Osteoblast (primary cell): ENCODE data around the gene NDUFA13. TPM values are rescaled to one million over a fixed set of nuclear protein-coding genes. Genes with fewer than 3 reads are reported as not detected.

ENCODE experiments used
- DNase-seq: peaks from one replicate; pipeline ENCODE4 v3.0.0; 2011; ENCODE audit warnings: low spot score, mixed read lengths; ENCODE audit not compliant: insufficient read length; ENCODE audit errors: missing footprints
- H2AFZ ChIP-seq: 2 replicates; pipeline ENCODE4 v1.6.0; 2011; ENCODE audit warnings: mild to moderate bottlenecking, low read length
- H3K27ac ChIP-seq: 2 replicates; pipeline ENCODE4 v1.5.1; 2011; ENCODE audit warnings: mild to moderate bottlenecking, low read depth, low read length, moderate library complexity
- H3K27me3 ChIP-seq: 2 replicates; pipeline ENCODE4 v1.6.0; 2012; ENCODE audit warnings: mild to moderate bottlenecking, control low read depth, inconsistent platforms, low read length, moderate library complexity; ENCODE audit not compliant: insufficient read depth
- H3K36me3 ChIP-seq: 2 replicates; pipeline ENCODE4 v1.5.1; 2011; ENCODE audit warnings: mild to moderate bottlenecking, low read length, control low read depth, moderate library complexity; ENCODE audit not compliant: insufficient read depth
- H3K4me1 ChIP-seq: 2 replicates; pipeline ENCODE4 v1.5.1; 2011; ENCODE audit warnings: mild to moderate bottlenecking, low read length, control low read depth, moderate library complexity; ENCODE audit not compliant: insufficient read depth
- H3K4me2 ChIP-seq: 2 replicates; pipeline ENCODE4 v1.6.0; 2011; ENCODE audit warnings: mild to moderate bottlenecking, low read length; ENCODE audit not compliant: insufficient read depth
- H3K4me3 ChIP-seq: fragments of 200-600 bp; sonication (generic); 3 replicates; pipeline ENCODE4 v1.5.1; 2012; ENCODE audit warnings: mild to moderate bottlenecking, low read length, inconsistent platforms; ENCODE audit not compliant: insufficient read depth
- H3K79me2 ChIP-seq: 2 replicates; pipeline ENCODE4 v1.6.0; 2012; ENCODE audit warnings: mild to moderate bottlenecking, low read length, control low read depth, inconsistent platforms; ENCODE audit not compliant: insufficient read depth
- H3K9me3 ChIP-seq: 2 replicates; pipeline ENCODE4 v1.5.1; 2011; ENCODE audit warnings: low read depth, low read length, control low read depth
- H4K20me1 ChIP-seq: 2 replicates; pipeline ENCODE4 v1.6.0; 2012; ENCODE audit warnings: mild to moderate bottlenecking, low read length, control low read depth; ENCODE audit not compliant: insufficient read depth
- total RNA-seq: library from RNA; depleted of rRNA; stranded (reverse); fragments of >200 nt; gene quantifications from 2 replicates; pipeline ENCODE4 v1.2.3, GENCODE V29; 2012
- TF ChIP-seq, protein P1 (sequence below): IDR thresholded peaks from 2 replicates; pipeline ENCODE4 v1.5.1; 2011; ENCODE audit warnings: mild to moderate bottlenecking, low read depth, low read length, moderate library complexity; ENCODE audit errors: extremely low read depth

Gene NDUFA13
- total RNA-seq, 1 donor: 160 TPM

DNA sequence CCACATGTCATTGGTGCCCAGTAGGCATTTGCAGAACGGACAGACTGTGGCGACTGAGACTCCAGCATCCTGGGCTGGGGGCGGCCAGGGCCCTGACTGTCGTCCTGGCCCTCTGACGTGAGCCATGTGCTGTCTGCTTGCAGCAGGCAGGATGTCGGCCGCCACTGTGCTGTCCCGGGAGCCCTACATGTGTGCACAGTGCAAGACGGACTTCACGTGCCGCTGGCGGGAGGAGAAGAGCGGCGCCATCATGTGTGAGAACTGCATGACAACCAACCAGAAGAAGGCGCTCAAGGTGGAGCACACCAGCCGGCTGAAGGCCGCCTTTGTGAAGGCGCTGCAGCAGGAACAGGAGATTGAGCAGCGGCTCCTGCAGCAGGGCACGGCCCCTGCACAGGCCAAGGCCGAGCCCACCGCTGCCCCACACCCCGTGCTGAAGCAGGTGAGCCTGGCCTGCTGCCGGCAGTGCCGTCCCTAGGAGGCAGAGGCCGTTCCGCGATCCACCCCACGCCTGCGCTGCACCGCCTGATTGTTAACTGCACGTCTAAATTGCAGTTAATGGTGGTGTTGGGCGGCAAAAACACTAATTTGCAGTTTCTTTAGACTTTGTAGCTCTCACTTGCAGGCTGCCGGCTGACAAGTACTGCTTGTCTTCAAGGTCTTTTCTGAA lies 14.9 kb upstream of the NDUFA13 start:
- TF ChIP-seq, protein P1, sequence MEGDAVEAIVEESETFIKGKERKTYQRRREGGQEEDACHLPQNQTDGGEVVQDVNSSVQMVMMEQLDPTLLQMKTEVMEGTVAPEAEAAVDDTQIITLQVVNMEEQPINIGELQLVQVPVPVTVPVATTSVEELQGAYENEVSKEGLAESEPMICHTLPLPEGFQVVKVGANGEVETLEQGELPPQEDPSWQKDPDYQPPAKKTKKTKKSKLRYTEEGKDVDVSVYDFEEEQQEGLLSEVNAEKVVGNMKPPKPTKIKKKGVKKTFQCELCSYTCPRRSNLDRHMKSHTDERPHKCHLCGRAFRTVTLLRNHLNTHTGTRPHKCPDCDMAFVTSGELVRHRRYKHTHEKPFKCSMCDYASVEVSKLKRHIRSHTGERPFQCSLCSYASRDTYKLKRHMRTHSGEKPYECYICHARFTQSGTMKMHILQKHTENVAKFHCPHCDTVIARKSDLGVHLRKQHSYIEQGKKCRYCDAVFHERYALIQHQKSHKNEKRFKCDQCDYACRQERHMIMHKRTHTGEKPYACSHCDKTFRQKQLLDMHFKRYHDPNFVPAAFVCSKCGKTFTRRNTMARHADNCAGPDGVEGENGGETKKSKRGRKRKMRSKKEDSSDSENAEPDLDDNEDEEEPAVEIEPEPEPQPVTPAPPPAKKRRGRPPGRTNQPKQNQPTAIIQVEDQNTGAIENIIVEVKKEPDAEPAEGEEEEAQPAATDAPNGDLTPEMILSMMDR: no peak
- peaks cover 24% of the 10 kb centered on the region for H3K79me2 ChIP-seq
- H3K9me3 ChIP-seq: no peaks in the 10 kb centered on the region
- H3K36me3 ChIP-seq: peaks cover 62% of the 10 kb centered on the region
- no peak overlapping the region for H3K4me2 ChIP-seq
- no peak overlapping the region for H3K27ac ChIP-seq
- peaks cover 4% of the 10 kb centered on the region for H4K20me1 ChIP-seq
- peak; percentile 42 for DNase-seq
- no peak overlapping the region for H3K4me3 ChIP-seq
- H3K4me1 ChIP-seq: no peaks in the 10 kb centered on the region
- H2AFZ ChIP-seq: no peak overlapping the region
- no peaks in the 10 kb centered on the region for H3K27me3 ChIP-seq

DNA sequence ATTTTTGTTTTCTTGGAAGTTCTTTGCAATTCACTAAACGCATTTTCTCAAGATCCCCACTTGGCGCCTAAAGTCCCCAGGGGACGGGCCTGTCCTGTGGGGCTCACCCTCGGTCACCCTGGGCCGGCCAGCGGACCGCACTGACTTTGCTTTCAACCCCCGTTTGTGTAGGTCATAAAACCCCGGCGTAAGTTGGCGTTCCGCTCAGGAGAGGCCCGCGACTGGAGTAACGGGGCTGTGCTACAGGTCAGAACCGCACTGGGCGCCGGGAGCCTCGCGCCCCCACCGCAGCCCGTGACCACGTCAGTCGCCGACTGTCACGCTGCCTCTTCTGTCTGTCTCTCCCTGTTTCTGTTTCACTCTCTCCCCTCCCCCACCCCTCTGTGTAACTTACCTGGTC lies 14.2 kb upstream of the NDUFA13 start:
- Histone ChIP-seq H3K36me3 (peaks cover 64% of the 10 kb centered on the region), H3K79me2 (peaks cover 17% of the 10 kb centered on the region), H2AFZ (no peak overlapping the region), H3K27me3 (no peaks in the 10 kb centered on the region), H3K4me1 (no peaks in the 10 kb centered on the region), H4K20me1 (peaks cover 4% of the 10 kb centered on the region), H3K27ac (no peak overlapping the region), H3K9me3 (no peaks in the 10 kb centered on the region), H3K4me3 (no peak overlapping the region), H3K4me2 (no peak overlapping the region)
- peak; percentile 42 for DNase-seq
- TF ChIP-seq, protein P1: no peak

DNA sequence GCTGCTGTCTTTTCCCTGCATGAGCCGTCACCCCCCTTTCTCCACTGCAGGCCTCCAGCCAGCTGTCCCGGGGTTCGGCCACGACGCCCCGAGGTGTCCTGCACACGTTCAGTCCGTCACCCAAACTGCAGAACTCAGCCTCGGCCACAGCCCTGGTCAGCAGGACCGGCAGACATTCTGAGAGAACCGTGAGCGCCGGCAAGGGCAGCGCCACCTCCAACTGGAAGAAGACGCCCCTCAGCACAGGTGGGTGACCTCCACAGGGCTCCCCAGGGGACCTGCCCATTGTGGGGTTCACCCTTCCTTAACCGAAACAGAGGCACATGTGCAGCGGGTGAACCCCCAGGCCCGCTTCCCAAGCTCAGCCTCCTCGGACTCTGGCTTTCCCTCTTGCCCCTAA lies 13.7 kb upstream of the NDUFA13 start:
- Histone ChIP-seq H3K4me1 (no peaks in the 10 kb centered on the region), H3K9me3 (no peaks in the 10 kb centered on the region), H2AFZ (no peak overlapping the region), H3K27me3 (no peaks in the 10 kb centered on the region), H3K27ac (no peak overlapping the region), H4K20me1 (peaks cover 4% of the 10 kb centered on the region), H3K4me3 (no peak overlapping the region), H3K36me3 (peaks cover 65% of the 10 kb centered on the region), H3K79me2 (peaks cover 14% of the 10 kb centered on the region), H3K4me2 (no peak overlapping the region)
- peak; percentile 58 for DNase-seq
- TF ChIP-seq, protein P1: no peak

DNA sequence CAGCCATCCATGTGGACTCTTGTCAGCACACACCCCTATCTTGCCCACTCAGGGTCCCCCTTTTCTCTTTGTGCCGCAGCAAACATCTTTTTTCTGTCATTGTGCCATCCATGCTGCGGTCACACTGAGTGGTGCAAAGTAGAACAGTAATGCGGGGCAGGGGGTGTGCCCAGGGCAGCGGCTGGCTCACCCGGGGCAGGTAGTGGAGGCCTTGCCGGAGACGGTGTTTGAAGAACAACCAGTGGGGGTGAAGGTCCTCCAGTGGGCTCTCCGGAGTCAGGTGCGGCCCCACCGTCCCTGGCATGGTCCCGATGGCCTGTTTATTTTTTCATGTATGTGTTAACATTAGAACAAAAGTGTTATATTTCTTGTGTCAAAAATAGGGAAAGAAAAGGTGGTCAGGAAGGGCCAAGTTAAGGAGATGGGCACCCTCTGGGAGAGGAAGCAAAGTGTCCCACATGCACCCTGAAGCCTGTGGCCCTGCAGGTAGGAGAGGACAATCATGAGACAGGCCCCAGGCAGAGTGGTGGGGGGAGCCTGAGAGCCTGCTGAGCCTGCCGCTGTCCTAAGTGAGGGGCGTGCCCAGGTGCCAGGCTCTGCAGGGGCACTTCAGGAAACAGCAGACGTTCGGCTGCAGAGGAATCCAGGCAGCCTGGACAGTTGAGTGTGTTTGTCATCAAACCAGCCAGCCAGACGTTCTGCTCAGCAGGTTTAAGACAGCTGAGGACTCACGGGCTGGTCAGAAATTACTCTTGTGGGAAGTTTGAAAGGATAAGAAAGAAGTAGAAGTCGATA lies 13.0 kb upstream of the NDUFA13 start:
- Histone ChIP-seq H3K27ac (no peak overlapping the region), H3K27me3 (no peaks in the 10 kb centered on the region), H3K79me2 (peaks cover 10% of the 10 kb centered on the region), H2AFZ (no peak overlapping the region), H4K20me1 (peaks cover 8% of the 10 kb centered on the region), H3K4me1 (no peaks in the 10 kb centered on the region), H3K4me2 (no peak overlapping the region), H3K9me3 (no peaks in the 10 kb centered on the region), H3K4me3 (no peak overlapping the region), H3K36me3 (peaks cover 72% of the 10 kb centered on the region)
- DNase-seq: peak; percentile 85
- TF ChIP-seq, protein P1: no peak
